ENCODE data around the gene PKHD1. TPM values are rescaled to one million over a fixed set of nuclear protein-coding genes. Genes with fewer than 3 reads are reported as not detected.

Gene PKHD1, protein sequence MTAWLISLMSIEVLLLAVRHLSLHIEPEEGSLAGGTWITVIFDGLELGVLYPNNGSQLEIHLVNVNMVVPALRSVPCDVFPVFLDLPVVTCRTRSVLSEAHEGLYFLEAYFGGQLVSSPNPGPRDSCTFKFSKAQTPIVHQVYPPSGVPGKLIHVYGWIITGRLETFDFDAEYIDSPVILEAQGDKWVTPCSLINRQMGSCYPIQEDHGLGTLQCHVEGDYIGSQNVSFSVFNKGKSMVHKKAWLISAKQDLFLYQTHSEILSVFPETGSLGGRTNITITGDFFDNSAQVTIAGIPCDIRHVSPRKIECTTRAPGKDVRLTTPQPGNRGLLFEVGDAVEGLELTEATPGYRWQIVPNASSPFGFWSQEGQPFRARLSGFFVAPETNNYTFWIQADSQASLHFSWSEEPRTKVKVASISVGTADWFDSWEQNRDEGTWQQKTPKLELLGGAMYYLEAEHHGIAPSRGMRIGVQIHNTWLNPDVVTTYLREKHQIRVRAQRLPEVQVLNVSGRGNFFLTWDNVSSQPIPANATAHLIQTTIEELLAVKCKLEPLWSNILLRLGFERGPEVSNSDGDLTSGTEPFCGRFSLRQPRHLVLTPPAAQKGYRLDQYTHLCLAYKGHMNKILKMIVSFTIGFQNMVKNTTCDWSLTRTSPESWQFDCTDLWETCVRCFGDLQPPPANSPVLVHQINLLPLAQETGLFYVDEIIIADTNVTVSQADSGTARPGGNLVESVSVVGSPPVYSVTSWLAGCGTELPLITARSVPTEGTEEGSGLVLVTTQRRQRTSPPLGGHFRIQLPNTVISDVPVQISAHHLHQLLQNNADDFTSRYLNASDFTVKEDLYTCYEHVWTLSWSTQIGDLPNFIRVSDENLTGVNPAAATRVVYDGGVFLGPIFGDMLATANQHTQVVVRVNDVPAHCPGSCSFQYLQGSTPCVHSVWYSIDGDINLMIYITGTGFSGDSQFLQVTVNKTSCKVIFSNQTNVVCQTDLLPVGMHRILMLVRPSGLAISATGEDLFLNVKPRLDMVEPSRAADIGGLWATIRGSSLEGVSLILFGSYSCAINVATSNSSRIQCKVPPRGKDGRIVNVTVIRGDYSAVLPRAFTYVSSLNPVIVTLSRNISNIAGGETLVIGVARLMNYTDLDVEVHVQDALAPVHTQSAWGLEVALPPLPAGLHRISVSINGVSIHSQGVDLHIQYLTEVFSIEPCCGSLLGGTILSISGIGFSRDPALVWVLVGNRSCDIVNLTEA (N-terminal part only)
- not detected in 2 replicates for total RNA-seq

DNA sequence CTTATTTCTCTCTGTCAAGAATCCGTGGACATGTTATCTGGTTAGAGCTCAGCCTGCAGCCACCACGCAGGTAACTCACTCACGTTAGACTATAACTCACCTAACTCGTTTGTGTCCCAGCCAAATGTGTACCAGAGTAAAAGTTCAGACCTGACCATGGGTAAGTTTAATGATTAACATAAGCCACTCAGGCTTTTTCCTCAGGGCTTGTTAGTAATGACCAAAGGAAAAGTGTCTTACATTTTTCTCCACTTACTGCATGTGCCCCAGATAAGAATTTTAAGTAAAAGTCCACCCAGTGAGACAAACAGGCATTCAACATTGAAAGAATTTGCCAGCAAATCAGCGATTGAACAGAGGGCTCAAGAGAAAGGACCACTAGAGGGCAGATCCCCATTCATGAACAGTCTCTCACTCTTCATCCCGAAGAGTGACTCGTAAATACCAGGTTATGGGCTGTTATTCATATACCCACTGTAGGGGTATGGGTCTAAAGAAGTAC lies at the start of gene PKHD1:
PKHD1 (minus strand) TSS at position 116 of the 502 bp plus-strand sequence. CDS start 2,680 bp downstream, outside the sequence.

Other genes with a start within 250 kb of the PKHD1 start
- not detected in 2 replicates for gene IL17A, start 98.8 kb upstream of the PKHD1 start, total RNA-seq
- gene IL17F, start 156.9 kb upstream of the PKHD1 start, total RNA-seq = not detected in 2 replicates
- gene MCM3, start 197.1 kb upstream of the PKHD1 start, total RNA-seq = 22.7 and 25.8 TPM in 2 replicates

Measured in cardiac atrium fibroblast (primary cell).